HG02943 (cell line): ENCODE results near the gene CRHR1.

Experiments used
- ATAC-seq: cut with Tn5 transposase; IDR thresholded peaks from one replicate; pipeline ENCODE4 v1.9.1; 2021; ENCODE audit warnings: mild to moderate bottlenecking, low read depth, moderate library complexity; ENCODE audit not compliant: unreplicated experiment

Gene CRHR1

GRCh38 chr17:45841186-45841585 lies 57.1 kb downstream of the CRHR1 start:
- ATAC-seq = no peak

- ATAC-seq = no peak
These were observed 57.9 kb downstream of the CRHR1 start for GRCh38 chr17:45841883-45842525.

- ATAC-seq = no peak
These were observed 59.6 kb downstream of the CRHR1 start for GRCh38 chr17:45843722-45844121.

DNA sequence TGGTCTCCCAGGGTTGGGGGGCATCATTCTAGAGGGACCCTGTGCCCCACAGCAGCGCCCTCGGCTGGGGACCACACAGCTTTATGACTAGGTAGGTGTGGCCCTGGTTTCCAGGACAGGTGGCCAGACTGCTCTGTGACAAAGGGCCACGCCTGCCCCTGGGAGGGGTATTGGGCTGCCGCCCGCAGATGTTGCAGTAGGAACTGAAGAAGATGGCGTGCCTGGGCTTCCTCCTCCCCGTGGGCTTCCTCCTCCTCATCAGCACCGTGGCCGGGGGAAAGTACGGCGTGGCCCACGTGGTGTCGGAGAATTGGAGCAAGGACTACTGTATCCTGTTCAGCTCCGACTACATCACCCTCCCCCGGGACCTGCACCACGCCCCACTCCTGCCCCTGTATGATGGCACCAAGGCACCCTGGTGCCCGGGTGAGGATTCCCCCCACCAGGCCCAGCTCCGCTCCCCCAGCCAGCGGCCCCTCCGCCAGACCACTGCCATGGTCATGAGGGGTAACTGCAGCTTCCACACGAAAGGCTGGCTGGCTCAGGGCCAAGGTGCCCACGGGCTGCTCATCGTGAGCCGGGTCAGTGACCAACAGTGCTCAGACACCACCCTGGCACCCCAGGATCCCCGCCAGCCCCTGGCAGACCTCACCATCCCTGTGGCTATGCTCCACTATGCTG lies 60.7 kb downstream of the CRHR1 start, which contains the start of gene SPPL2C:
SPPL2C (plus strand) TSS at position 187 of the 681 bp plus-strand sequence; CDS start at position 213, 26 bp downstream.
- no peak for ATAC-seq

- ATAC-seq = no peak
These were observed 61.5 kb downstream of the CRHR1 start for GRCh38 chr17:45845376-45846185.

DNA sequence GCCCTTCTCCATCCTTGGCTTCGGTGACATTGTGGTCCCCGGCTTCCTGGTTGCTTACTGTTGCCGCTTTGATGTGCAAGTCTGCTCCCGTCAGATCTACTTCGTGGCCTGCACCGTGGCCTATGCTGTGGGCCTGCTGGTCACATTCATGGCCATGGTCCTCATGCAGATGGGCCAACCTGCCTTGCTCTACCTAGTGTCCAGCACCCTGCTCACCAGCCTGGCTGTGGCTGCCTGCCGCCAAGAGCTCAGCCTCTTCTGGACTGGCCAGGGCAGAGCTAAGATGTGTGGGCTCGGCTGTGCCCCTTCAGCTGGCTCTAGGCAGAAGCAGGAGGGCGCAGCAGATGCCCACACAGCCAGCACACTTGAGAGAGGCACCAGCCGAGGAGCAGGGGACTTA lies 62.1 kb downstream of the CRHR1 start:
- ATAC-seq = no peak

DNA sequence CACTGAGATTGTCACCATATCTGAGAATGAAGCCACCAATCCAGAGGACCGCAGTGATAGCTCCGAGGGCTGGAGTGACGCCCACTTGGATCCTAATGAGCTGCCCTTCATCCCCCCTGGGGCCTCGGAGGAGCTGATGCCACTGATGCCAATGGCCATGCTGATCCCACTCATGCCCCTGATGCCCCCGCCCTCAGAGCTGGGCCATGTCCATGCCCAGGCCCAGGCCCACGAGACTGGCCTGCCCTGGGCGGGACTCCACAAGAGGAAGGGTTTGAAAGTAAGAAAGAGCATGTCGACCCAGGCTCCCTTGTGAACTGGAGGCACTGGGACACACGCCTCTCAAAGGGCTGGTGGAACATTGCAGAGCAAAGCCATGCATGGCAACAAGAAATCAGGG lies 62.5 kb downstream of the CRHR1 start:
- ATAC-seq = no peak

- ATAC-seq = no peak
These were observed 63.0 kb downstream of the CRHR1 start for GRCh38 chr17:45847101-45847500.

GRCh38 chr17:45847747-45848146 lies 63.6 kb downstream of the CRHR1 start:
- no peak for ATAC-seq

DNA sequence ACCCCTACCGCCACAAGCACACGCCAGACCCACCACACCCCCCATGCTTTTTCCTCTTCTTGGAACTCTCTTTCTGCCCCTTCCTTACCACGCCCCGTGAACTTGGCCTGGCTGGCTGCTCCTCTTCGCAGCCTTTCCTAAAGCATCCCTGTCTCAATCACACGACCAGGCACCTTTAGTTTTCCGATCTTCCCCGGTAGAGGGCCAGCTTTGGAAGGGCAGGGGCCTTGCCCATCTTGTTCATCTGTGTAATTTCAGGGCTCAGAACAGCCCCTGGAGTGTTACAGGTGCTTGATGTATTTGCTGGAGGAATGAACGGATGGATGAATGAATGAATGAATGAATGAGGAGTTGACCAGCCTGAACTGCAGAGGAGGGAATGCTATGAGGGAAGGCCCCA lies 64.3 kb downstream of the CRHR1 start:
- ATAC-seq = no peak

DNA sequence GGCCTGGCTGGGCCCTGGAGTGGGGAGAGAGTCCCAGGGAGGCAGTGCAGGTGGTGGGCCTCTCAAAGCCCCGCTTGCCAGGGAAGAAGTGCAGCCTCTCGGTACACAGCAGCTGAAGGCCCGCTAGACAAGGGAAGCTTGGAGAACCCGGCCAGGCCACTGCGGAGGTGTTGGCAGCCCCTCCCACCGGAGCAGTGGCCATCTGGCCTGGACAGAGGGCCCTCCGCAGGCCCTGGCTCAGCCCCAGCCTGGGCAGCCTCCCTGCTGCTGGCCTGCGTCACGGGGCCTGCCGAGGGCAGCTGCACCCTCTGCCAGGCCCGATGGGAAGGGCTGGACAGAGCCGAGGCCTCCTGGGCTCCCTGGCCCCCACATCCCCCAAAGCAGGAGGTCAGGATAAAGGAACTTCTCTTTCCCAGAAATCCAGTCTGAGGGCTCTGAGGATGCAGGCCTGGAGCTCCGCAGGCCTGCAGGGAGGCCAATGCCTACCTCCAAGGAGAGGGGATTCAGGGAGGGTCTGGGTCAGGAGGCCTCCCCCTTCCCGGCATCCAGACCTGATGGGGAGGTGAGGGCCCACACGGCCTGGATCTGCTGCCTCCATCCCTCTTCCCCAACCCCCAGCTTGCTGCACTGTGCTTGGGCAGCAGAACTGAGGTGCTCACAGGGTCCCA lies 64.9 kb downstream of the CRHR1 start:
- ATAC-seq = no peak

GRCh38 chr17:45849536-45849990 lies 65.4 kb downstream of the CRHR1 start:
- ATAC-seq = no peak

GRCh38 chr17:45850011-45850410 lies 65.9 kb downstream of the CRHR1 start:
- no peak for ATAC-seq

GRCh38 chr17:45850468-45850867 lies 66.3 kb downstream of the CRHR1 start:
- no peak for ATAC-seq

DNA sequence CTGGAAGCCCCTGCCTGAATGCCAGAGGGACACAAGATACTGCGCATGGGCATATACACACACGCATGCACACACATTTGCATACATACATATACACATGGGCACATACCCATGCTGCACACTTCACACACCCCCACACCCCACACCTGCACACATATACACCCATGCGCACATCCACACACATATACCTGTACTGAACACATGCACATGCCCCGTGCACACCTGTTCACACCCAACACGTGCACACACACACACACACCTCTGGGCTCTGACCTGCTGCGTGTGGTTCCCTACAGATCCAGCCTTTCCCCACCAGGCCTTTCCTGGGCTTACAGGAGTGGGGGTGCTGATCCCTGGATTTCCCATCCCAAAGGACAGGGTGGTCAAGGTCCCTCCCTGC lies 66.9 kb downstream of the CRHR1 start:
- ATAC-seq = no peak

DNA sequence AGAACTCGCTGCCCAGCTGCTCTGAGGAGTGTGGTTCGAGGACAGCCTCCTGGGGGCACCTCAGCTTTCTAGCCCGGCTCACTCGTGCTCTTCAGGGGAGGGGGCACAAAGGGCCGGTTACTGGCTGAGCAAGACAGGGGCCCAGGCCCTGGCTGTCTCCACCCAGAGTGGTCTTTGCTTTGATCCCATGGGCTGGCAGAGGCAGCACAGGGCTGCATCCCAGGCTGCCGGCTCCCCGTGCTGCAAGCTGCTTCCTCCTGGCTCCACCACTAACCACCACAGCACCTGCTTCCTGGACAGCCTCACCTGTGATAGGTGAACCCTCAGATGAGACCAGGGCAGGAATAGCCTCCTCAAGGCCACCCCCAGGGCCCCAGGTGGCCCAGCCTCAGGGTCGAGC lies 67.3 kb downstream of the CRHR1 start:
- no peak for ATAC-seq

DNA sequence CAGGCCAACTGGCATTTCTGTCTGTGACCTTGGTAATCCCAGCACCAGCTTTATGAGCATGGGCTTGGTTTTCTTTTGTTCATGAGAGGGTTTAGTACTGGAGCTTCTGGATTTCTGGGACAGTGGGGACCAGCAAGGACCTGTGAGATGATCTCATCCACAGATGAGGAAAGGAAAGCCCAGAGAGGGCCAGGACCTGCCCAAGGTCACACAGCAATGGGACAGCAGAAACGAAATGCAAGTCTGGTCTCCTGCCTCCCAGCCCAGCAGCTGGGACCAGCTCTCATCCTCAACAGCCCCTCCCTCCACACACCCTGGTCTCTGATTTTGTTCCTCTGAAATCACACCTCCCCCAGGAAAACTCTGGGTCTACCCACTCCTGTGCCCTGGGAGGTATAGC lies 67.8 kb downstream of the CRHR1 start:
- ATAC-seq = no peak

DNA sequence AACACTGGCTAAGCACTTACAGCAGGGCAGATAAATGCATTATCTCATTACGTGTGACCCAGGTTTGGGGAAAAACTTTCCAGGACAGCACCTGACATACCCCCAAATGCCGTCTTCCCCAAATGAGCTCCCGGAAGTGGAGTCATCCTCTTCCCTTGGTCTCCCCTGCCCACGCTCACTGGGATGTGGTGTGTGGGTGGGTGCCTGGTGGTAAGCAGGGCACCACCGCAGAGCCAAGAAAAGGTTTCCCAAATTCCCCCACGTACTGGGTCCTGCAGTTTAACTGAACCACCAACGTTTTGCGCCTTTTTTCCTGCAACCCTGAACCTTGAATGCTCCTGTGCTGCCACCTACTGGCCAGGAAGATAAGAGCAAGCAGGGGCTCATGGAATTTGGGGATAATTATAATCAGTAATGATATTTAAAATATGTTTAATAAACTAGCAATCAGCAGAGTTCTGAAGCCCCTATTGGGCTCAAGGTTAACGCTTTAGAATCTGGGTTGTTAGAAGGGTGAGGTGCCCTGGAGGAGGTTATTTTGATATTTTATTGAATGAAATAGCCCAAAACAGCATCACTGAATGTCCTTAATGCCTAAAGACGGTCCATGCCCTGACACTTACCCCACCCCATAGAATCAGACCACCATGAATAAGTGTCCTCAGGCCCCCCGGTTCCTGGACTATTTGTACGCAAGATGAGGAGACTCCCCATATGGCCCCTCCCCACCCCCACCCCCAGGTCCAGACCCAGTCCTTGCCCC lies 68.6 kb downstream of the CRHR1 start:
- ATAC-seq = no peak

DNA sequence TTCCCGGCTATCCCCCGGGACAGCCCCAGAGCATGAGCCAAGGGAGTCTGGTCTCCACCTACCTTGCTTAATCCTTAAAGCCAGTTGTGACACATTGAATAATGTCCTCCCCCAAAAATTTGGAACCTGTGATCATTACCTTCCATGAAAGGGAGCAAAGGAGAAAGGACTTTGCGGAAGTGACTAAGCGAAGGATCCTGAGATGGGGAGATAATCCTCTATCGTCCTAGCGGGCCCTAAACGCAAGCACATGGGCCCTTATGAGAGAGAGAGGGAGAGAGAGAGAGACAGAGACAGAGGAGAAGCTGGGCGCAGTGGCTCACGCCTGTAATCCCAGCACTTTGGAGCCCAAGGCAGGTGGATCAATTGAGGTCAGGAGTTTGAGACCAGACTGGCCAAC lies 70.1 kb downstream of the CRHR1 start:
- no peak for ATAC-seq

DNA sequence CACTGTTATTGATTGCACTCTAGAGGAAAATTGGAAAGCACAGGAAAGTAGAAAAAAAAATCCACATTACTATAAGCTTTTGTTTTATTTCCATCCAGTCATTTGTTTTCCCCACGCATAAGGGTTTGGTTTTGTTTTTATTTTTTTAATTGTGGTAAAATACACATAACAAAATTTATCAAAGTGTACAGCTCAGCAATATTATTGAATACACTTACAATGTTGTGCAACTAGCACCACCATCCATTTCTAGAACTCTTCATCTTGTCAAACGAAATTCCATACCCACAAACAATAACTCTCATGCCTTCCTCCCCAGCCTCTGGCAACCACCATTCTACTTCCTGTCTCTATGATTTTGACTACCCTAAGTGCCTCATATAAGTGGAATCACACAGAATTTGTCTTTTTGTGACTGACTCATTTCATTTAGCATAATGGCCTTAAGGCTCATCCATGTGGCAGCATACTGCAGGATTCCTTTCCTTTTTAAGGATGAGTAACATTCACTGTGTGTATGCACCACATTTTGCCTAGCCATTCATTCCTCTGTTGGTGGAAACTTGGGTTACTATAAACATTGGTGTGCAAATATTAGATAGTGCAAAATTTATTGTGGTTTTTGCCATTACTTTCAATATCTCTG lies 71.7 kb downstream of the CRHR1 start:
- no peak for ATAC-seq
